ENCODE measurements around the gene CLCA1.

CLCA1 gene

GRCh38 chr1:86441581-86441980 lies 27.1 kb upstream of the CLCA1 start:
- no peak overlapping the region for H3K9ac ChIP-seq (ENCODE audit: low read length in 2 of 2)
- no peaks in the 10 kb centered on the region for H3K36me3 ChIP-seq (ENCODE audit: control insufficient read depth in 2 of 2, insufficient read depth in 2 of 2, low read length in 2 of 2)
- no peaks in the 10 kb centered on the region for H3K4me1 ChIP-seq (ENCODE audit: control insufficient read depth, insufficient read depth, low read length)
- no peak overlapping the region for H3K4me3 ChIP-seq (ENCODE audit: low read length in 2 of 2)
- no peaks in the 10 kb centered on the region for H3K9me3 ChIP-seq (ENCODE audit: control insufficient read depth in 2 of 2, low read length in 2 of 2)
- no peaks in the 10 kb centered on the region for H3K27me3 ChIP-seq (ENCODE audit: control insufficient read depth in 1 of 2, insufficient read depth in 2 of 2, low read length in 2 of 2)
- H3K27ac ChIP-seq (ENCODE audit: low read length), result no peak overlapping the region

- no peak overlapping the region for H3K9ac ChIP-seq (ENCODE audit: low read length in 2 of 2)
- H3K27me3 ChIP-seq (ENCODE audit: control insufficient read depth in 1 of 2, insufficient read depth in 2 of 2, low read length in 2 of 2), result no peaks in the 10 kb centered on the region
- no peak overlapping the region for H3K4me3 ChIP-seq (ENCODE audit: low read length in 2 of 2)
- no peaks in the 10 kb centered on the region for H3K4me1 ChIP-seq (ENCODE audit: control insufficient read depth, insufficient read depth, low read length)
- no peaks in the 10 kb centered on the region for H3K9me3 ChIP-seq (ENCODE audit: control insufficient read depth in 2 of 2, low read length in 2 of 2)
- no peaks in the 10 kb centered on the region for H3K36me3 ChIP-seq (ENCODE audit: control insufficient read depth in 2 of 2, insufficient read depth in 2 of 2, low read length in 2 of 2)
- H3K27ac ChIP-seq (ENCODE audit: low read length), result no peak overlapping the region
Measured at GRCh38 chr1:86441997-86442396, 26.7 kb upstream of the CLCA1 start.

DNA sequence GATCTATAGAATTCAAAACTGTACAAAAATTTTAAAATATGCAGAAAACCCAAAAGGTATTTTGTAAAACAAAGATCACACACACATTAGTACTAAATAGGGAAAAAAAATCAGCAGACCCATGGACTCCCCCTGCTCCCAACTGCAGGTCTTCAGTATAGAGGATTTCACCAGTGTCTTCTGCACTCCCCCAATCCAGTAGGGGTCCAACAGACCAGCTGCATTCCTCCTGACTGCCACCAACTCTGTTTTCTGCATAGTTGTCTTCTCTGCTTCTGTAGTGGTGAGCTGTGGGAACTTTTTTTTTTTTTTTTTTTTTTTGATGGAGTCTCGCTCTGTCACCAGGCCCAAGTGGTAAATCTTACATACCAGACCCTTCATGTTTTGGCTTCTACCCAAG lies 22.8 kb upstream of the CLCA1 start:
- H3K27ac ChIP-seq (ENCODE audit: low read length), result no peak overlapping the region
- H3K9me3 ChIP-seq (ENCODE audit: control insufficient read depth in 2 of 2, low read length in 2 of 2), result no peaks in the 10 kb centered on the region
- H3K27me3 ChIP-seq (ENCODE audit: control insufficient read depth in 1 of 2, insufficient read depth in 2 of 2, low read length in 2 of 2), result no peaks in the 10 kb centered on the region
- H3K9ac ChIP-seq (ENCODE audit: low read length in 2 of 2), result no peak overlapping the region
- H3K4me3 ChIP-seq (ENCODE audit: low read length in 2 of 2), result no peak overlapping the region
- no peaks in the 10 kb centered on the region for H3K36me3 ChIP-seq (ENCODE audit: control insufficient read depth in 2 of 2, insufficient read depth in 2 of 2, low read length in 2 of 2)
- H3K4me1 ChIP-seq (ENCODE audit: control insufficient read depth, insufficient read depth, low read length), result no peaks in the 10 kb centered on the region

GRCh38 chr1:86447198-86447790 lies 21.4 kb upstream of the CLCA1 start:
- Histone ChIP-seq H3K27me3 (ENCODE audit: control insufficient read depth in 1 of 2, insufficient read depth in 2 of 2, low read length in 2 of 2) (no peaks in the 10 kb centered on the region), H3K9me3 (ENCODE audit: control insufficient read depth in 2 of 2, low read length in 2 of 2) (no peaks in the 10 kb centered on the region), H3K36me3 (ENCODE audit: control insufficient read depth in 2 of 2, insufficient read depth in 2 of 2, low read length in 2 of 2) (no peaks in the 10 kb centered on the region), H3K27ac (ENCODE audit: low read length) (no peak overlapping the region), H3K9ac (ENCODE audit: low read length in 2 of 2) (no peak overlapping the region), H3K4me3 (ENCODE audit: low read length in 2 of 2) (no peak overlapping the region), H3K4me1 (ENCODE audit: control insufficient read depth, insufficient read depth, low read length) (no peaks in the 10 kb centered on the region)

DNA sequence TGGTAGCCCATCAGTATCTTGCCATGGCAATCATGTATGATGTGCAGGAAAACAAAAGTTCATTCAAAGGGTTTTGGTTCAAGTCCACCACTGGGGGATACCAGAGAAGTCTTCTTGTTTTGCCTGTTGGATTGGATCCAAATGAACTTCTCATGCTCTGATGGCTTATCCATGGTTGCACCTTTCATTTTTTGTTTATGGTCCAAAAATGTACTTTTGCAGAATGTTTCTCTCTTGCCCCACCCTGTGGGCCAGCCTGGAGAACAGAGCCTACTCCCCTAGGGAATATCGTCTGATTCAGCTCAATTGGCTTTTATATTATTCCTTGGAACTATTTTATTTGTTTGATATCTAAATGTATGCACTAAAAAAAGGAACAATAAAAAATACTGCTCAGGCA lies 20.1 kb upstream of the CLCA1 start:
- Histone ChIP-seq H3K9ac (ENCODE audit: low read length in 2 of 2) (no peak overlapping the region), H3K4me3 (ENCODE audit: low read length in 2 of 2) (no peak overlapping the region), H3K27ac (ENCODE audit: low read length) (no peak overlapping the region), H3K27me3 (ENCODE audit: control insufficient read depth in 1 of 2, insufficient read depth in 2 of 2, low read length in 2 of 2) (no peaks in the 10 kb centered on the region), H3K9me3 (ENCODE audit: control insufficient read depth in 2 of 2, low read length in 2 of 2) (no peaks in the 10 kb centered on the region), H3K36me3 (ENCODE audit: control insufficient read depth in 2 of 2, insufficient read depth in 2 of 2, low read length in 2 of 2) (no peaks in the 10 kb centered on the region), H3K4me1 (ENCODE audit: control insufficient read depth, insufficient read depth, low read length) (no peaks in the 10 kb centered on the region)

GRCh38 chr1:86449103-86449502 lies 19.6 kb upstream of the CLCA1 start:
- Histone ChIP-seq H3K9me3 (ENCODE audit: control insufficient read depth in 2 of 2, low read length in 2 of 2) (no peaks in the 10 kb centered on the region), H3K4me1 (ENCODE audit: control insufficient read depth, insufficient read depth, low read length) (no peaks in the 10 kb centered on the region), H3K27ac (ENCODE audit: low read length) (no peak overlapping the region), H3K4me3 (ENCODE audit: low read length in 2 of 2) (no peak overlapping the region), H3K27me3 (ENCODE audit: control insufficient read depth in 1 of 2, insufficient read depth in 2 of 2, low read length in 2 of 2) (no peaks in the 10 kb centered on the region), H3K36me3 (ENCODE audit: control insufficient read depth in 2 of 2, insufficient read depth in 2 of 2, low read length in 2 of 2) (no peaks in the 10 kb centered on the region), H3K9ac (ENCODE audit: low read length in 2 of 2) (no peak overlapping the region)

- H3K27ac ChIP-seq (ENCODE audit: low read length), result no peak overlapping the region
- H3K9me3 ChIP-seq (ENCODE audit: control insufficient read depth in 2 of 2, low read length in 2 of 2), result no peaks in the 10 kb centered on the region
- H3K4me1 ChIP-seq (ENCODE audit: control insufficient read depth, insufficient read depth, low read length), result no peaks in the 10 kb centered on the region
- no peaks in the 10 kb centered on the region for H3K27me3 ChIP-seq (ENCODE audit: control insufficient read depth in 1 of 2, insufficient read depth in 2 of 2, low read length in 2 of 2)
- no peaks in the 10 kb centered on the region for H3K36me3 ChIP-seq (ENCODE audit: control insufficient read depth in 2 of 2, insufficient read depth in 2 of 2, low read length in 2 of 2)
- no peak overlapping the region for H3K9ac ChIP-seq (ENCODE audit: low read length in 2 of 2)
- H3K4me3 ChIP-seq (ENCODE audit: low read length in 2 of 2), result no peak overlapping the region
Measured at GRCh38 chr1:86450847-86451246, 17.9 kb upstream of the CLCA1 start.

DNA sequence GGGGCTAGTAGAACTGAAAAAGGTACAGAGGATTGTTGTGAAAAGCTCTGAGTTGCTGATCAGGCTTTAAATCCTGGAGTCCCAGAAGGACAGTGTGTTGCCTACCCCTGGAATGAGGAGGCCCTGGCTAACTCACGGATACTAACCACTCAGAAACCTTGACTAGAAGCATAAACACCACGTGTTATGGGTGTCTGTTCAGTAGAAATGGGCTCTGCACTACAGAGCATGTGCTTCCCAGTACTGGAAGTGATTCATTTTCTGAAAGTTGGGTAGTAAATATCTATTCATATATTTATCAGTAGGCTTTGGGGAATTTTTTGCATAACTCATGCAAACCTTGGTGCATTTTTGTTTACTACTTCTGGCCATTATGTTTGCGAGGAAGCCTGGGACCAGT lies 15.1 kb upstream of the CLCA1 start:
- H3K27me3 ChIP-seq (ENCODE audit: control insufficient read depth in 1 of 2, insufficient read depth in 2 of 2, low read length in 2 of 2), result no peaks in the 10 kb centered on the region
- no peak overlapping the region for H3K27ac ChIP-seq (ENCODE audit: low read length)
- no peaks in the 10 kb centered on the region for H3K36me3 ChIP-seq (ENCODE audit: control insufficient read depth in 2 of 2, insufficient read depth in 2 of 2, low read length in 2 of 2)
- no peak overlapping the region for H3K9ac ChIP-seq (ENCODE audit: low read length in 2 of 2)
- no peaks in the 10 kb centered on the region for H3K4me1 ChIP-seq (ENCODE audit: control insufficient read depth, insufficient read depth, low read length)
- H3K9me3 ChIP-seq (ENCODE audit: control insufficient read depth in 2 of 2, low read length in 2 of 2), result no peaks in the 10 kb centered on the region
- no peak overlapping the region for H3K4me3 ChIP-seq (ENCODE audit: low read length in 2 of 2)

GRCh38 chr1:86455073-86455472 lies 13.7 kb upstream of the CLCA1 start:
- H3K27ac ChIP-seq (ENCODE audit: low read length), result no peak overlapping the region
- no peaks in the 10 kb centered on the region for H3K27me3 ChIP-seq (ENCODE audit: control insufficient read depth in 1 of 2, insufficient read depth in 2 of 2, low read length in 2 of 2)
- no peaks in the 10 kb centered on the region for H3K4me1 ChIP-seq (ENCODE audit: control insufficient read depth, insufficient read depth, low read length)
- H3K9me3 ChIP-seq (ENCODE audit: control insufficient read depth in 2 of 2, low read length in 2 of 2), result no peaks in the 10 kb centered on the region
- no peak overlapping the region for H3K4me3 ChIP-seq (ENCODE audit: low read length in 2 of 2)
- H3K9ac ChIP-seq (ENCODE audit: low read length in 2 of 2), result no peak overlapping the region
- H3K36me3 ChIP-seq (ENCODE audit: control insufficient read depth in 2 of 2, insufficient read depth in 2 of 2, low read length in 2 of 2), result no peaks in the 10 kb centered on the region

DNA sequence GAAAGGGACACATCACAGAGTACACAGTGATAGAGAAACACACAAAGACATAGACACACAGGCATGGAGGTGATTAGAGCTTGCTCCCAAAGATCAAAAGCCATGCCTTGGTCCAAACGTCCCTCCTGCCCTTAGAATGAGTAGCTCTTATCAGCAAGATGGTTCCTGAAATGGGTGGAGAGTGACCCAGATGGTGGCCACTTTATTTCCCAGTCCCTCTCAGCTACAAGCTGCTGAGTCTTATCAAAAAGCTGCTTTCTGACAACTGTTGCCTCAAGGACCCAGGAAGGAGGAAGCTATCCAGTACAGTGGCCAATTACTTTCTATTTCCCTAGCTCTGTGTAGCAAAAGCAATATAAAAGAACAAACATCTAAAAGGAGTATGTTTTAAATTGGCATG lies 7.7 kb upstream of the CLCA1 start:
- Histone ChIP-seq H3K9ac (ENCODE audit: low read length in 2 of 2) (no peak overlapping the region), H3K27me3 (ENCODE audit: control insufficient read depth in 1 of 2, insufficient read depth in 2 of 2, low read length in 2 of 2) (no peaks in the 10 kb centered on the region), H3K36me3 (ENCODE audit: control insufficient read depth in 2 of 2, insufficient read depth in 2 of 2, low read length in 2 of 2) (no peaks in the 10 kb centered on the region), H3K4me1 (ENCODE audit: control insufficient read depth, insufficient read depth, low read length) (no peaks in the 10 kb centered on the region), H3K4me3 (ENCODE audit: low read length in 2 of 2) (no peak overlapping the region), H3K27ac (ENCODE audit: low read length) (no peak overlapping the region), H3K9me3 (ENCODE audit: control insufficient read depth in 2 of 2, low read length in 2 of 2) (no peaks in the 10 kb centered on the region)

DNA sequence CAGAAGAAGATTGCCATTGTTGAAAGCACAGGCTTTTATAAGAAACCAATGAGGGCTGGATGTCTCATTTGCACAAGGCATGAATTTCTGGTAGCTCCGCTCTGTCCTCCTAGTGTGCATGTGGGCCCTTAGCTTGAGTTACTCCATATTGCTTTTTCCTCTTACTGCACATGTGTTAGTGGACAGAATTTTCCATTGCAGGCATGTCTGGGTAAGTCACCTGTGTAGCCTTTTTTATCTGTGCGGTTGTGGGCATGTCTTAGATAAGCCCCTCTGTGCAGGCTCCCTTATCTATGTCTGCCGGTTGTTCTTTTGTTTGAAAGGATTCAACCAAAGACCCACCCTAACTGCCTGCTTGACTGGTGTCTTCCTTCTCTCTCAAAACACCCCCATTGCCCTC lies 7.2 kb upstream of the CLCA1 start:
- no peak overlapping the region for H3K9ac ChIP-seq (ENCODE audit: low read length in 2 of 2)
- no peaks in the 10 kb centered on the region for H3K36me3 ChIP-seq (ENCODE audit: control insufficient read depth in 2 of 2, insufficient read depth in 2 of 2, low read length in 2 of 2)
- no peak overlapping the region for H3K4me3 ChIP-seq (ENCODE audit: low read length in 2 of 2)
- H3K27me3 ChIP-seq (ENCODE audit: control insufficient read depth in 1 of 2, insufficient read depth in 2 of 2, low read length in 2 of 2), result no peaks in the 10 kb centered on the region
- H3K9me3 ChIP-seq (ENCODE audit: control insufficient read depth in 2 of 2, low read length in 2 of 2), result no peaks in the 10 kb centered on the region
- no peak overlapping the region for H3K27ac ChIP-seq (ENCODE audit: low read length)
- no peaks in the 10 kb centered on the region for H3K4me1 ChIP-seq (ENCODE audit: control insufficient read depth, insufficient read depth, low read length)

Data from stomach smooth muscle (tissue), 2 donors.